NCI-H1436 treated with DMSO at 0.1 percent for 48 hours (cell line): ENCODE data around the gene KAZN.

Experiments
- DNase-seq: peaks from one replicate; lab custom pipeline; 2025; lab: John Stamatoyannopoulos, UW

The KAZN gene

DNA sequence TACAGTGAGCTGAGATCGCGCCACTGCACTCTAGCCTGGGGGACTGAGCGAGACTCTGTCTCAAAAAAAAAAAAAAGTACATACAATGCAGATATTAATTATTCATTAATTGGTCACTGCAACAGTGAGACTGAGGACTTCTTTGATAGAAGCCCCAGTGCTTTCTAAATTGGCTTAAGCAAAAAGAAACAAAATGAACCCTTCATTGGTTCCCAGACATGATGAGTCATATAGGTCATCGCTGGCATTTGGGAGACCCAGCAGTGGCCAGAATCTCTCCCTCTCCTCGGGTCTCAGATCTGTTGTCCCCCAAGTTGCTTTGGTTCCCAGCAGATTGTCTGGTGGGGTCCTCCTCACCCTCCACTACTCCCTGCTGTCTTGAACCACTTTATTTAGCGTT lies 144.9 kb downstream of the KAZN start:
- no peak for DNase-seq

DNA sequence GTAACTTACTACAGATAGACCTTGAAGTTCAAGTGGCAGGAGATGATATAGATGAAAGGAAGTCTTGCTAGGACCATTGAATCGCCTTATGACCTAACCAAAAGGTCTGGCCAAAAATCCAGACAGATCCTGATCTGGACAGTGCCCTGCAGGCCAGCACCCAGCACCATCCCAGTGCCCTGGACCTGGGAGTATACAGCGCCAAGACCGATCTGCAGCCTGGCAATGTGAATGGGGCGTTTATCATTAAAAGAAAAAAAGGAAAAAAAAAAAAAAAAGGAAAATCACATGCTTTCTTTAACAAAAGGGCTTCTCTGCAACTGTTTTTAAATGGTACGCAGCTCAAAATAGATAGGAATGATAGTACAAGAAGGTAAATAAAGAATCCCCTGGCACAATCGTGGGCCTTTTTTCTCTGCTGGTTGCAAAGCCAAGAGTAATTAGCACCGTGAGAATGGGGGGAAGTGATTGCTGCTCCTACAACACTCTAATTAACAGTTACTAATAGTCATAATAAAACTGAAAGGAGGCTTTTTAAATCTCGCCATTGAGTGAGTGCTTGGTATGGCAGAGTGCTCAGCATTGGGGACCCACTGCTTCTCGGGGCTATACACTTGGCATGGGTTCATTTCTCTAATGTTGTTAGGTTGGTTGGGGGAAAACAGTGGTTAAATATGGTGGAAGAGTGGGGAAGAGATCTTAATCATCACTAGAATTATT lies 146.7 kb downstream of the KAZN start:
- DNase-seq: no peak

DNA sequence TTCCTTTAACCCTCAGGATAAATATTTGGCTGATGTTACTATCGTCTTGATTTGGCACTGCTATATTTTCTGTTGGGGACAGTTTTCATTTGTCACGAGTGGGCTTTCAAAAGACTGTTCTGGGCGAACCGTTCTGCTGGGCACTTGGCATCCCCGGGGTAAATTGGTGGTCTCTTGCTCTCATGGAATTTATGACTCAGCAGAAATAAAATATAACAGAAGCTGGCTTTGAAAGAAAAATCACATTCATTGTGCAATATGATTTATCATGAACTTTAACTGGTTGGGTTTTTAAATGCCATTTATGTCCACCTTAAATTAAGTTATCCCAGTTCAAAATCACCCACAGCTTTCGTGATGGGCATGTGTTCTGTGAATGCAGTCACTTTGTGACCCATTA lies 147.3 kb downstream of the KAZN start:
- DNase-seq: no peak

DNA sequence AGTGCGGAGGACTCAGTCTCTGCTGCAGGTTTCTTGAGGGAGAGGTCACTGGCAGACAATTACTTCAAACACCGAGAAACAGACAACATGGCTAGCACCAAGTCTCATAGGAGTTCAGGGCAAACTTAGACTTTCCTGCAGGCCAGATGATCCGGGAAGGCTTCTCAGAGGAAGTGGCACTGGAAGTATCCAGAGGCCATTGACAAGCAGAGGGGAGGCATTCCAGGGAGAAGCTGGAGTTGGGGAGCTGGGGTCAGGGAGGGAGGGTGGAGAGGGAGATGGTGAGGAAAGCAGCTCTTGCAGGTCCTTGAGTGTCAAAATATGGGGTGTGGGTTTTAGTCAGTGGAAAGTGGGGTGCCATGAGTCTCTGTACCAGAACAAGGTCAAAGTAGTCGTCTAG lies 147.9 kb downstream of the KAZN start:
- DNase-seq: no peak

DNA sequence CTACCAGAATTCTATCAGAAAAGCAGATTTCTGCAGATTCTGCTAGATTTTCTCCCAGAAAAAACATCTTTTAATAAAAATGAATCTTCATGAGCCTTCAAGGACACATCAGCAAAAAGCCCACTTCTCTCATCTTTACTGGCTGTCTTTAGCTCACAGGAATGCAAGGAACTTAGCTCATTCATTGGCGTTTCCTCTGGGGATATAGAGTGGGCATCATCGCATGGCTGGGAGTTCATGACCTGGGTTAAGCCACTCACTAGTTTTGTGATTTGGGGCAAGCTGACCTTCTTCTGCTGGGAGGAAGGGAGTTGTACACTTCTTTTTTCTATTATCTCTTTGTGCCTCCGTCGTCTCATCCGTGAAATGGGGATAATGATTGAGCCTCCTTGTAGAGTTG lies 149.7 kb downstream of the KAZN start:
- DNase-seq: no peak

DNA sequence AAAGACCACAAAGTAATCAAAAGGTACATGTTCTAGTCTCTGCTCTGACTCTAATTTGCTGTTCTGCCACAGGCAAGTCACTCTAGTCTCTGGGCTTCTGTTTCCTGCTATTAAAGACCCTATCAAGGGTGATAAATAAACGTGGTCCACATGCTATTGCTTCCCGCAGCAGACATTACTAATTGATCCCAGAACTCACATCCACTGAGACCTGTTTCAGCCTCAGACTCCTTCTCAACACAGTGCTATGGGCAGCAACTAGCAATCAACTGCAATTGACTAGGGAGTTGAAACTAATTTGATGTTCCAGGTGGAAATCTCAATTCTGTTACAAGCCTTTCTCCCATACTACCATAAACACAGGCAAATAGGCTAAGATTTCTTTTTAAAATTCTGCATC lies 150.5 kb downstream of the KAZN start:
- no peak for DNase-seq

DNA sequence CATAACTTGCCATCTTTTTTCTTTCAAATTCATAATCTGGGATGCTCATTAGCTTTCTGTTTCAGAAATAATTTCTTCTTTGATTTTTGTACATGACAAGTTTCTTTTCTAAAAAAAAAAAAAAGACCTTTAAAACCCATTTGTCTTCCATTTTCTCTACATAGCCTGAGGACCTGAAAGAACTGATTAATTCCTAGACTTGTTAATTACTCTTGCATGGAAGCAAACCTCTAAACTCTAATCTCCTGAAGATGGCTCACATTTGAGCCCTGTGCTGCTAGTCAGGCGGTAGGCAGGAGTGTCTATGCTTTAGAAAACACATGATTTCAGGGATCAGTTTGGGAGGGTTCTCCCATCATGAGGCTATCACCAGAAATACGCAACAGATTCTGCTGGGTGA lies 152.0 kb downstream of the KAZN start:
- DNase-seq: no peak

DNA sequence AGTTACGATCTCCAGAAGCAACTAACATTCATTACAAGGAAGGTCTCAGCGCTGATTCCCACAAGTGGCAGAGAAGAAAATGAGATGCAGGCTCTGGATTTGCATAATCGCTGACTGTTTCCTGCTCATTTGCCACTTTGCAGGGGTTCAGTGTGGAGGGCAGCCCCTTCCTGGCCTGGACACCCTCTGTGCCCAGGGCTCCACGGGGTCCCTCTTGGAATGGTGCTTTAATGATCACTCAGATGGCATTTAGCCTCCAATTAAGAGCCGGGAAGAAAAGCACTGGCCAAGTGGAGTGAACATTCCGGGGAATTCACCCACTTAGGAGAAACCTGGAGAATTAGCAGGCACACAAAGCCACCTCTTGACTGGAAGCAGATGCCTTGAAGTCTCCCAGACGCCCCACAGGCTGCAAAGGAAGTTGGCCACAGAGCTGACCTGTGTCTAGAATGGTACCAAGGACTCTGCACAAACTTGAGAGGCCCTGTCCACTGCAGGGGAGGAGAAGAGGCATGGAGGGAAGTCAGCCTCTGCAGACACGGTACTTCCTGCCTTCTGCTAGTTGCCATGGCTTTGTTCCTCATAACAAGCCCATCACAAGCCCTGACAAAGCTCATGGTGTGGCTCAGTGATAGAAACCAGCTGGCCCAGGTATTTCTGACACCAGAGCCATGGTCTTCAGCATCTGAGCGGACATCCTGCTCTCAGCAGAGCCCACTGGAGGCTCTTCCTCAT lies 157.2 kb downstream of the KAZN start:
- no peak for DNase-seq

DNA sequence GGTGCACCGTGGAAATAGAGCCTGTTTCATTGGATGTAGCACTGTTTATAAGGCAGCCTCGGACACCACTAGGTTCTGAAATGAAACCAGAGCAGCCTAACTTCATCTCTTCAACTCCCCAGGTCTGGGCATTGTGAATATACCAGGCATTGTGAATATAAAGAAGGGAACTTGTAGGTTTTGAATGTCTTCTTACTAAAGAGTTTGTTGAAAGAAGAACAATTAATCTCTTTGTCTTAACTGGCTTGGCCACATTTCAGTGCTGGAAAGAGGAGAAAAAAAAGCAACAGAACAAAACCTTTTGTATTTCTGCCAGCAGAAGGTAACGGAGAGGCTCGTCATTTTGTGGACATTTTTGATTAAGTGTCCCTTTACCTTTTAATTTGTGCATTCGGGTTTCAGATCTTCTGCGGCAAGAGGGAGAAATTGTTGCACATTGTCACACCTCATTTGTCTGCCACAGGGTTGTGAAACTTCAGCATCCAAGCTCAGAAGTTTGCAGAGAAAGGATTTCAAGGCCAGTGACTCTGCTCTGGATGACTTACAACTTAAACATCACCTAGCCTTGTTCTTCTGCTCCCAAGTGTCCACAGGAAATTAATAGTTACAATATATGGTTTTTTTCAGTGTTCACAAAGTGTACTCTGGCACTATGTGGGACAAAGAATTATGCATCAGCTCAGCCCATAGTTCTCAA lies 158.3 kb downstream of the KAZN start:
- no peak for DNase-seq

DNA sequence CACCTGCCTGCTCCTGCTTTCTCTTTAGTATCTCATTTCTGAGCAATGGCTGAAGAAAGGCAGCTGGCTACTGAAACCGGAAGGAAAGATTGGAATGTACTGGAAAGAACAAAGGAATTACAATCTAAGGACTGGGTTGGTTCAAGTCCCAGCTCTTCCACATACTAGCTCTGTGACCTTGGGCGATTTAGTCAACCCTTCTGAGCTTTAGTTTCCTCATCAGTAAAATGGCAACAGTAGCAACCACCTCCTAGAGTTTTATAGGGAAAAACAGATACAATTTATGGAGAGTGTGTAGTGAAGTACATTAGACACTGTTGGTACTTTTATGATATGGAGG lies 158.8 kb downstream of the KAZN start:
- no peak for DNase-seq

DNA sequence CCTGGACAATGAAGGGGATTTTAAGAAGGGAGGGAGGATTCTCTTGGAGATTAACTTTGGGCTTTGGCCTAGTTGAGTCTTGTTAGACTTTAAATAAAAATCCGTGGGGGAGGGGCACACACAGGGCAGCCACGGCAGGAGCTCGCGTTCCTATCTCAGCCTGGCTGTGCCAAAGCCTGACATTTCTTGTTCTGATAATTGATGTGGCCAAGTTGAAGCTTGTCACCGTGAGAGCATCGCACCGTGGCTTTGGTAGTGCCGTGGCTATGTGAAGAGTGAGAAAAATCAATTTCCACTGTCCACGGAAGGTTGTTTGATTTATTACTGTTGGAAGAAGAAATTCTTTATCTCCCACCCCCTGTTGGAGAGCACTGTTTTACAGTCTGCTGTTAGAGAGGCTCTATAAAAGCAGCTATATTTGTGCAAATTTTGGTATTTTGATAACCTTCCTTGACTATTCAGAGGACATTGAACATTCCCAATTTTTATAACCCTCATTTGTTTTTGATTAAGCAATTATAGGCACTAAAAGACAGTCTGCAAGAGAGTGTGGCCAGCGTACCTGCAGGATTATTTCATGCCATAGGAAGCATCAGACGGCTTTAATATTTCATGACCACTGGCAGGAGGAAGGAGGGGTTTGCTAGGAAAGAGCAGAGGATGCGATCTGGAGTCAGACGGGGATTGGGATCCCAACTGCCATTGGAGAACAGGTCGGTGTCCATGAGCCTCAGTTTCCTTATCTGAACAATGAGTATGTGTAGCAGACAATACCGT lies 160.7 kb downstream of the KAZN start:
- DNase-seq: no peak

DNA sequence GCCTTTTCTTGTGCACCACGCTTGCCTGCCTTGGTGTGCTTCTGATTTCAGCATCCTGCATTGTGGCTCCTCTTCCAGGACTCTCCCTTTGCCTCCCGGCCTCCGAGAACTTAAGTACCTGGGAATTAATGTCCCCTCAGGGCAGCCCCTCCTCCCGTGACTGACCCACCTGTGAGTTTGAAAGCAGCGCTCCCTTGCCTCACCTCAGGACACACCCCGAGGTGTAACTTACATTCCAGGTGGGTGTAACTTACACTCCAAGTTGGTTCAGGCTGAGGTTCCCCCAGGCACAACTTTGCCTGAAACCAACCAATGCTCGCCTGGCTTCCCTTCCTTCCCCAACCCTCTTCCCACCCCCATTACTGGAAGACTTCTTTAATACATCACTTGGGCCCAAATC lies 161.4 kb downstream of the KAZN start:
- DNase-seq: no peak

DNA sequence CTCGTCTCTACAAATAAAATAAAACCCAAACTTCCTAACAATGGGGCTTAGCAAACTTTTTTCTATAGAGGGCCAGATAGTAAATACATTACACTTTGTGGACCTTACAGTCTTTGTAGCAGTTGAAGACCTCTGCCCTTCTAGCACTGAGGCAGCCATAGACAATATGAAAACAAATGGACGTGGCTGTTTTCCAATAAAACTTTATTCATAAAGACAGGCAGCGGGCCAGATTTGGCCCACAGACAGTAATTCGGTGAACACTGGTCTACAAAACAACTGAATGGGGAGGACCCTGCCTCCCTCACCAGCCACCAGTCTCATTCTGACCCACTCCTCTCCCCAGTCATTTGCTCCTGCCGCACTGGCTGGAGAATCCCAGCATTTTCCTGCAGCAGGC lies 162.3 kb downstream of the KAZN start:
- no peak for DNase-seq

DNA sequence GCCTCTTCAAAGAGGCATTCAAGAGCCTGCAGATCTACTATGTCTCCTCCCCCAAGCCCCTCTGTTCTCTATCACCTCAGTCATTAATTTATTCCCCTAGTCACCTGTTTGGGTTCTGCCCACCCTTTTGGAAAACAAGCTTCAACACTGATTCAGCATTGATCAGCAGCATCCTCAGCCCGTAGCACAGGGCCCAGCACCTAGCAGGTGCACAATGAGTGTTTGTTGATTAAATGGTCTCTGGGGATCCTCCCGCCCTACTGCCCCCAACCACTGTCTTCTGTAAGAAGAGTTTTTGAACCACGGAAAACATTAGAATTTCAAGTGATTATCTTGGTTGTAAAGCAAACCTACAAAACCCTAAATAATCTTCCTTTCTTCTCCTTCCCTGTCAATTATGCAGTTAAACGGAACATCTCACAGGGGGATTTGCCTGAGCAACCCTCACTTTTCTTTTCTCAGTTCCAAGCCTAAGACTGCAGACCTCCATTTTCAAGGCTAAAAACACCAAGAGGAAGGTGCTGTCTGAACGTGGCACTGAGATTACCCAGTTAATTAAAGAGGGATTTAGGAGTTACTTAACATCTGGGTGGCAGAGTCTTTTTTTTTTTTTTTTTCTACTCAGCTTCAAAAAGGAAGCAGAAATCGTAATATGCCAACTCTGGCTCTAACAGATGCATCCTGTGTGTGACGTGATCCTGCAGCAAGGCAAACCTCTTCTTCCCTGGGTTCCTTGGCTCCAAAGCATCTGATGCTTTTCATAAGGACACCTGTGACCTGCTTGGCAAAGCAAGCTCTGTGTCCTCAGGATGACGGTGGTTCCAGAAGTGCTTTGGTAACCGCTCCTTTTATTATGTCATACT lies 163.0 kb downstream of the KAZN start:
- peak; percentile 16 for DNase-seq

DNA sequence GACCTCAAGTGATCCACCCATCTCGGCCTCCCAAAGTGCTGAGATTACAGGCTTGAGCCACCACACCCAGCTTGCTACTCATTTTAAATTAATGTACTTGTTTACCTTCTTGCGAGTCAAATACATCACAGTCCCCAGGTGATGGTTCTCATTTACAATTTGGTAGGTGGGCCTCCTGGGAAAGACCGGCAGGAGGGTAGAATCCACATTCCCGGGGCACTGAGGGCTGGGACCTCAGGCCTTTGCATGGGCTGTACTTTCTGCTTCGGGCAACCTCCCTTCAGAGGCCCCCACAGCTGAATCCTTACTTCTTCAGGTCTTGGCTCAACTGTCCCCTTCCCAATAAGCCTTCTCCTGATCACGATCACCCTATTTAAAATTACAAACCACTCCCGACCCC lies 165.5 kb downstream of the KAZN start:
- no peak for DNase-seq

DNA sequence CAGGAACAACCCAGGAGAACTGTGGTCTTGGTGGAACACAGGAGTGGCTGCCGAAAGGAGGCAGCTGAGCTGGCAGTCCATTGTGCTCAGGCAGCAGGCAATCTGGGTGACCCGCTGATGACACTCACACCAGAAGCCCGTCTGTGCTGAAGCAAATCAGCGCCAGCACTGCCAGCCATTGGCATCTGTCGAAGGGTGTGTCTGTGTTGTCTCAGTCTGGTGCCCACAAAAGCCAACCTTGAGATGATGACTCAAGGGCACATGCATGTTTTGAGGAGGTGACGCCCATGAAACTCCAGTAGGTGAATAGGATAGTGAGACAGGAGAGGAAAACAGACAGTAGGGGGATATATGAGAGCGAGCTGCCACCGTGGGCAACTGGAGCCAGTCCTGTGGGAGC lies 167.3 kb downstream of the KAZN start:
- DNase-seq: no peak

DNA sequence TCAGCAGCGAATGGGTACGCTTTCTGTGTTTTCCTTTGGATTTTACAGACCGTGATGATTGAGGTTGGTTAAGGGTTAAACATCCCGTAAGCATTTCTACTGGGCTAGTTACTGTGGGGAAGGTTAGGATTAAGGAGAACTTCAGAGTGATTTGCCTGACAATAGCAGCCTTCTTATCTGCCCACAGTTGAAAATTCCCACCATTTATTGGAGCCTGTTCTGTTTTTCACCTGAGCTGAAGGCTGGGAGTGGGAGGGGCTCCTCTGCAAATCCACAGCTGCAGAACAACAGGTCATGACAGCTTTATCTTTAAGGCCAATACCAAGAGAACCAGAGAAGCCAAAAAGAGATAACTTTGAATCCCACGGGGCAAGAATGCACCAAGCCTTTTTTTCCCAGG lies 168.6 kb downstream of the KAZN start:
- DNase-seq: no peak

DNA sequence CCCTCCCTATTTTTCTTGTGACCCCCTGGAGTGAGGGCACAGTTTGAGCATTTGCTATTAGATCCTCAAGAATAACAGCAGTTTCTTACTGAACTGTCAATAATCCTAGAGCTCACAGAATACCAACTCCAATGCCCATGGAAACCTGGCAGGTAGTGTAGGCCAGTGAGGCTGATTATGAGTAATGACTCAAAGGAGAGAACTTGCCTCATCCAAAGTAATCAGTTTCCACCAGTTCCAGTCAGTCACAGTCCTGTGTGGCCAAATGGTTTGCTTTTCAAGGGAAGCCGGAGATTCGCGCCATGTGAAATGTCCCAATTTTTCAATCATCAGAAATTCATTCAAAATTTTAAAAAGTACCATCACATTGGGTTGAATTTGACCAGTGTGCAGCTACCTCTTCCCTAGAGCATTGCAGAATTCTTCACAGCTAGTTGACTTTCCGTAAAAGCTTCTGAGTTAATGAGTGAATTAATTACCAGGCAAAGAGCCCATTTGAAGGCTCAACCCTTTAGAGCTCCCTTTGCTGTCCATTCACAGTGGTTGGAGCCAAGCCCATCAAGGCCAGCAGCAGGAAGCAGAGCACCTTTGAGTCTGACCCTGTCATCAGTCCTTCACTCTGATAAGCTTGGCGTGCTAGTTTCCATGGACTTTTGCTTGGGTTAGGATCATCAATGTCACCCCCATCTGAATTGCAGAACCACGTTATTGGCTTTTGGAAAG lies 170.3 kb downstream of the KAZN start:
- no peak for DNase-seq

DNA sequence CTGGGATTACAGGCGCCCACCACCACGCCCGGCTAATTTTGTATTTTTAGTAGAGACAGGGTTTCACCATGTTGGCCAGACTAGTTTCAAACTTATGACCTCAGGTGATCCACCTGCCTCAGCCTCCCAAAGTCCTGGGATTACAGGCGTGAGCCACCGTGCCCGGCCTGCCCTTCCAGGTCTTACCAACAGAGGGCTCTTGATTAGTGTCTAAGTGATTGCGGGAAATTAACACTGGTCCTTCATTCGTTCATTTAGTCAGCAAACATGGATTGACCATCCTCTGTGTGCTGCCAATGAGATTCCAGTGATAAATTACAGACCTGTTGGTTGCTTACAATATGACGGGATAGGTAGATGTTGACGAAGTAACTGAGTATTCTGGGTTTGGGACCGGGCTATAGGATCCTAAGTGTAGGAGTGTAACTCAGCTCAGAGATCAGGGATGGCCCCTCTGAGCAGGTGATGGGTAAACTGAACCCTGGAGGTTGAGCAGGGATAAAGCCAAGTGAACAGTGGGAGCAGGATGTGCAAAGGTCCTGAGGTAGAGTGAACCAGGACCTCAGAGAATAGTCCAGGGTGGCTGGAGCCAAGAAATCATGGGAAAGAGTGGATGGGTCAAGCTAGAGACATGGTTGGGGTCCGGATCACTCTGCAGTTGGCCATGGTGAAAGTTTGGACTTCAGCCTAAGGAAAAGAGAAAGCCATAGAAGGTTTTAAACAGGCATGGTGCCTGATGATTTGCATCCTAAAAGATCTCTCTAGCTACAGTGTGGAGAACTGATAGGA lies 171.2 kb downstream of the KAZN start:
- no peak for DNase-seq

DNA sequence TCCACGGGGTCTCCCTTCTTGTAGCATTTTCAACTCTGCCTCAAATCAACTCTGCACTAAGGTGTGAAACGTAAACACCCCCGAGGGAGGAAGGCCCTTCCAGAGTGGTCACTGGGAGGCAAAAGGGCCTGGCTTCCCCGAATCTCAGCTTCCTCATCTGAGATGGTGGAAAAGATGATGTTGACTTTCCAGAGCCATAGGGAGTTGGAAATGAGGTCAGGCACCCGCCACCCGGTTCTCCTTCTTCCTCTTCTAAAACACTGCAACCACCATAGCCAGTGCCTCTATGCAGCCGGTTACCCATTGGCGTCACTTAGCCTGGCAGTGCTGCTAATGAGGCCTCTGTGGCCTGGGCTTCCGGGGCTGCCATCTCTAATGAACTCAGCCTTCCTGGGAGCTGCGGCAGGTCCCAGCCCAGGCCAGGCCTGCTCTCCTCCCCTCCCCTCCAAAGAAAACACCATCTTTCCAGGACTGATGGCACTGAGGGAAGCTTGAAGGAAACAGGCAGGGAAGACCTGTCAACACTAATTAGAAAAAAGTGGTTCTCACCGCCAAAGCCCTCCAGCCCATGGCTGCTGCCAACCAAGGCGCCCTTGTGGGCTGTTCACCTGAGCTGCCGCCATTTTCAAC lies 175.0 kb downstream of the KAZN start:
- no peak for DNase-seq
